K562 (cell line): Measurements from ENCODE around the gene RAP1A. TPM values are rescaled to one million over a fixed set of nuclear protein-coding genes. Genes with fewer than 3 reads are reported as not detected.

Experiments used
- CCNT2 ChIP-seq: IDR thresholded peaks from 2 replicates; pipeline ENCODE4 v1.6.1; 2011; ENCODE audit warnings: borderline replicate concordance, low read depth, mild to moderate bottlenecking, moderate library complexity, mixed read lengths, low read length; ENCODE audit not compliant: insufficient read length; ENCODE audit errors: extremely low read depth
- FOXA3 ChIP-seq, 2 experiments: fragments of 450-650 bp in 1 of 2; sonication (generic) in 1 of 2; formaldehyde crosslinking; IDR thresholded peaks in 1 of 2; conservative IDR thresholded peaks in 1 of 2; 2 replicates each; pipeline versions ENCODE4 v1.4.0 to v1.8.0; 2020 to 2022; ENCODE audit warnings: mild to moderate bottlenecking in 2 of 2, missing genetic modification reagents in 1 of 2
- NR2C2 ChIP-seq, 2 experiments: fragments of 200-800 bp in 1 of 2; sonication (Bioruptor generic) in 1 of 2; sonication (generic) in 1 of 2; formaldehyde crosslinking in 1 of 2; IDR thresholded peaks; 2 replicates each; pipeline versions ENCODE4 v1.6.1 to v1.8.0; 2016 to 2022; ENCODE audit warnings: mild to moderate bottlenecking in 1 of 2, missing compliant biosample characterization in 1 of 2, missing genetic modification characterization in 1 of 2, missing genetic modification reagents in 1 of 2
- POLR2B ChIP-seq: fragments of 450-650 bp; IDR thresholded peaks from 2 replicates; pipeline ENCODE4 v1.6.1; 2018; ENCODE audit warnings: low read depth; ENCODE audit not compliant: partially characterized antibody
- ZNF57 ChIP-seq: fragments of 450-650 bp; formaldehyde crosslinking; IDR thresholded peaks from 2 replicates; pipeline ENCODE4 v1.4.0; 2020; ENCODE audit warnings: mild to moderate bottlenecking, moderate library complexity
- ZNF830 ChIP-seq: fragments of 250-450 bp; sonication (Bioruptor Pico); IDR thresholded peaks from 2 replicates; pipeline ENCODE4 v1.5.0; 2021; ENCODE audit warnings: mild to moderate bottlenecking
- polyA plus RNA-seq, 8 experiments: library from polyadenylated mRNA; depleted of rRNA in 4 of 8; stranded (reverse) in 5 of 8; unstranded in 3 of 8; fragments of >200 nt; fragmentation: Nextera tagmentation in 2 of 8; fragmentation: Illumina TruSeq in 1 of 8; extraction: Ambion mirVana in 2 of 8; extraction: Trizol in 1 of 8; gene quantifications; 2 replicates each; pipeline versions ENCODE4 v1.2.1 to v1.2.3, GENCODE V29; 2011 to 2014; ENCODE audit warnings: inconsistent platforms in 1 of 8, missing spikeins in 1 of 8
- total RNA-seq, 7 experiments: library from RNA; depleted of rRNA in 6 of 7; stranded (reverse); fragments of >200 nt in 6 of 7; fragmentation: Illumina TruSeq in 2 of 7; extraction: Trizol in 2 of 7; gene quantifications; 2 replicates each; pipeline versions ENCODE4 v1.2.1 to v1.2.3, GENCODE V29; 2011 to 2021; ENCODE audit warnings: low replicate concordance in 1 of 7
- TF ChIP-seq, protein P1 (sequence below), 3 experiments: fragments of 200-800 bp in 1 of 3; fragments of 250-450 bp in 1 of 3; fragments of 450-650 bp in 1 of 3; sonication (Bioruptor Pico) in 1 of 3; sonication (Bioruptor generic) in 1 of 3; formaldehyde crosslinking in 1 of 3; IDR thresholded peaks; 2 replicates each; pipeline versions ENCODE4 v1.6.1 to v1.8.0; 2016 to 2022; ENCODE audit warnings: mild to moderate bottlenecking in 2 of 3, missing genetic modification characterization in 2 of 3, missing compliant biosample characterization in 1 of 3, moderate library complexity in 1 of 3

Gene RAP1A
- total and polyA plus RNA-seq, 9 of the 15 experiments (the other 6 are each of a cell fraction or from before 2014, with no cell fraction given): 13.4 to 86.2 (median 32.5) TPM

GRCh38 chr1:111738436-111739193 is 119.0 kb downstream of the RAP1A start (continued):
- TF ChIP-seq NR2C2 (CRISPR knock-in tag; IDR thresholded peaks at IDR 0.05) (no peak), NR2C2 (tag; IDR thresholded peaks at IDR 0.05) (0 out of 2 replicates have a peak, but pooled peaks have one; percentile 36), ZNF57 (CRISPR knock-in tag) (no peak), ZNF830 (no peak), CCNT2 (no peak), POLR2B (no peak), FOXA3 (CRISPR knock-in tag; conservative IDR thresholded peaks at IDR 0.05 in 1 of 2, IDR thresholded peaks at IDR 0.05 in 1 of 2) (0 out of 4 replicates have a peak, but pooled peaks of 1 of the 2 experiments have one; percentile 59)
- TF ChIP-seq, protein P1, sequence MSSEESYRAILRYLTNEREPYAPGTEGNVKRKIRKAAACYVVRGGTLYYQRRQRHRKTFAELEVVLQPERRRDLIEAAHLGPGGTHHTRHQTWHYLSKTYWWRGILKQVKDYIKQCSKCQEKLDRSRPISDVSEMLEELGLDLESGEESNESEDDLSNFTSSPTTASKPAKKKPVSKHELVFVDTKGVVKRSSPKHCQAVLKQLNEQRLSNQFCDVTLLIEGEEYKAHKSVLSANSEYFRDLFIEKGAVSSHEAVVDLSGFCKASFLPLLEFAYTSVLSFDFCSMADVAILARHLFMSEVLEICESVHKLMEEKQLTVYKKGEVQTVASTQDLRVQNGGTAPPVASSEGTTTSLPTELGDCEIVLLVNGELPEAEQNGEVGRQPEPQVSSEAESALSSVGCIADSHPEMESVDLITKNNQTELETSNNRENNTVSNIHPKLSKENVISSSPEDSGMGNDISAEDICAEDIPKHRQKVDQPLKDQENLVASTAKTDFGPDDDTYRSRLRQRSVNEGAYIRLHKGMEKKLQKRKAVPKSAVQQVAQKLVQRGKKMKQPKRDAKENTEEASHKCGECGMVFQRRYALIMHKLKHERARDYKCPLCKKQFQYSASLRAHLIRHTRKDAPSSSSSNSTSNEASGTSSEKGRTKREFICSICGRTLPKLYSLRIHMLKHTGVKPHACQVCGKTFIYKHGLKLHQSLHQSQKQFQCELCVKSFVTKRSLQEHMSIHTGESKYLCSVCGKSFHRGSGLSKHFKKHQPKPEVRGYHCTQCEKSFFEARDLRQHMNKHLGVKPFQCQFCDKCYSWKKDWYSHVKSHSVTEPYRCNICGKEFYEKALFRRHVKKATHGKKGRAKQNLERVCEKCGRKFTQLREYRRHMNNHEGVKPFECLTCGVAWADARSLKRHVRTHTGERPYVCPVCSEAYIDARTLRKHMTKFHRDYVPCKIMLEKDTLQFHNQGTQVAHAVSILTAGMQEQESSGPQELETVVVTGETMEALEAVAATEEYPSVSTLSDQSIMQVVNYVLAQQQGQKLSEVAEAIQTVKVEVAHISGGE (CRISPR knock-in tag; IDR thresholded peaks at IDR 0.05): no peak
